Spleen (tissue), 7 donors: ENCODE data around the gene AKR1C2.
"Not testable (repeated sequence)": the region's sequence is repeated elsewhere in the genome, so short reads cannot be mapped to it uniquely, and the experiment has no call there.

Experiments
- CTCF ChIP-seq, 11 experiments: fragments of 200-600 bp in 7 of 11; fragments of 450-650 bp in 4 of 11; sonication (generic) in 4 of 11; IDR thresholded peaks in 8 of 11; conservative IDR thresholded peaks in 3 of 11; 1 replicate in 7 of 11; 2 replicates in 4 of 11; pipeline versions ENCODE4 v1.4.0 to v1.8.0; 2016 to 2021; ENCODE audit warnings: antibody characterized with exemption in 11 of 11, inconsistent platforms in 4 of 11, mild to moderate bottlenecking in 1 of 11
- POLR2A ChIP-seq, 3 donors: fragments of 450-650 bp; IDR thresholded peaks; one replicate each; pipeline ENCODE4 v1.5.1; 2017; ENCODE audit warnings: antibody characterized with exemption in 3 of 3, mild to moderate bottlenecking in 1 of 3
- donor health status: DM: no; HTN: no; CAD: no; lungs with moderate emphysema.
- donor health status: DM: no; HTN: no; CAD: no.
- donor health status: DM: no; HTN: no; CAD: no.

- TF ChIP-seq POLR2A (IDR thresholded peaks at IDR 0.05); CTCF (IDR thresholded peaks at IDR 0.05 in 8 of 11, conservative IDR thresholded peaks at IDR 0.05 in 3 of 11): not testable (repeated sequence)
These were observed at the start of gene AKR1C2 for GRCh38 chr10:5003127-5004029.
